SK-N-SH treated with all-trans-retinoic acid at 6 μM for 48 hours (cell line): ENCODE data around the gene CNTNAP2.

Source experiments
- ARNTL ChIP-seq: fragments of 450-650 bp; formaldehyde crosslinking; IDR thresholded peaks from 2 replicates; pipeline ENCODE4 v1.5.0; 2020; ENCODE audit warnings: low read depth, mild to moderate bottlenecking, moderate library complexity, borderline replicate concordance
- GLIS3 ChIP-seq: fragments of 250-450 bp; sonication (Bioruptor Pico); IDR thresholded peaks from 2 replicates; pipeline ENCODE4 v1.5.0; 2020; ENCODE audit warnings: mild to moderate bottlenecking, moderate library complexity
- ISL1 ChIP-seq: fragments of 250-450 bp; sonication (Bioruptor Pico); IDR thresholded peaks from 2 replicates; pipeline ENCODE4 v2.1.2; 2022; ENCODE audit warnings: mild to moderate bottlenecking, moderate library complexity
- OSR1 ChIP-seq: fragments of 250-450 bp; sonication (Bioruptor Pico); IDR thresholded peaks from 2 replicates; pipeline ENCODE4 v1.8.0; 2022; ENCODE audit warnings: moderate library complexity, mild to moderate bottlenecking, inconsistent platforms
- RARB ChIP-seq: fragments of 250-450 bp; sonication (Bioruptor Pico); IDR thresholded peaks from 2 replicates; pipeline ENCODE4 v1.8.0; 2021; ENCODE audit warnings: mild to moderate bottlenecking, moderate library complexity
- SNAI2 ChIP-seq: fragments of 250-450 bp; sonication (Bioruptor Pico); IDR thresholded peaks from 2 replicates; pipeline ENCODE4 v1.5.0; 2020; ENCODE audit warnings: mild to moderate bottlenecking, moderate library complexity
- ZFP3 ChIP-seq: fragments of 250-450 bp; sonication (Bioruptor Pico); IDR thresholded peaks from 2 replicates; pipeline ENCODE4 v1.5.0; 2020; ENCODE audit warnings: mild to moderate bottlenecking, moderate library complexity
- ZFP30 ChIP-seq: fragments of 450-650 bp; formaldehyde crosslinking; IDR thresholded peaks from 2 replicates; pipeline ENCODE4 v1.5.0; 2022; ENCODE audit warnings: mild to moderate bottlenecking, moderate library complexity
- ZNF565 ChIP-seq: fragments of 450-650 bp; formaldehyde crosslinking; conservative IDR thresholded peaks from 2 replicates; pipeline ENCODE4 v1.5.0; 2020; ENCODE audit warnings: low read depth, mild to moderate bottlenecking, moderate library complexity
- ZNF8 ChIP-seq: fragments of 450-650 bp; formaldehyde crosslinking; IDR thresholded peaks from 2 replicates; pipeline ENCODE4 v1.5.0; 2020; ENCODE audit warnings: mild to moderate bottlenecking, moderate library complexity
- TF ChIP-seq, protein P1 (sequence below): fragments of 250-450 bp; sonication (Bioruptor Pico); IDR thresholded peaks from 2 replicates; pipeline ENCODE4 v1.5.0; 2020; ENCODE audit warnings: mild to moderate bottlenecking, moderate library complexity
- TF ChIP-seq, protein P2 (sequence below): fragments of 250-450 bp; sonication (Bioruptor Pico); IDR thresholded peaks from 2 replicates; pipeline ENCODE4 v1.5.1; 2021; ENCODE audit warnings: mild to moderate bottlenecking, moderate library complexity
- TF ChIP-seq, protein P3 (sequence below): fragments of 250-450 bp; sonication (Bioruptor Pico); IDR thresholded peaks from 2 replicates; pipeline ENCODE4 v1.8.0; 2020; ENCODE audit warnings: mild to moderate bottlenecking, moderate library complexity, borderline replicate concordance

DNA sequence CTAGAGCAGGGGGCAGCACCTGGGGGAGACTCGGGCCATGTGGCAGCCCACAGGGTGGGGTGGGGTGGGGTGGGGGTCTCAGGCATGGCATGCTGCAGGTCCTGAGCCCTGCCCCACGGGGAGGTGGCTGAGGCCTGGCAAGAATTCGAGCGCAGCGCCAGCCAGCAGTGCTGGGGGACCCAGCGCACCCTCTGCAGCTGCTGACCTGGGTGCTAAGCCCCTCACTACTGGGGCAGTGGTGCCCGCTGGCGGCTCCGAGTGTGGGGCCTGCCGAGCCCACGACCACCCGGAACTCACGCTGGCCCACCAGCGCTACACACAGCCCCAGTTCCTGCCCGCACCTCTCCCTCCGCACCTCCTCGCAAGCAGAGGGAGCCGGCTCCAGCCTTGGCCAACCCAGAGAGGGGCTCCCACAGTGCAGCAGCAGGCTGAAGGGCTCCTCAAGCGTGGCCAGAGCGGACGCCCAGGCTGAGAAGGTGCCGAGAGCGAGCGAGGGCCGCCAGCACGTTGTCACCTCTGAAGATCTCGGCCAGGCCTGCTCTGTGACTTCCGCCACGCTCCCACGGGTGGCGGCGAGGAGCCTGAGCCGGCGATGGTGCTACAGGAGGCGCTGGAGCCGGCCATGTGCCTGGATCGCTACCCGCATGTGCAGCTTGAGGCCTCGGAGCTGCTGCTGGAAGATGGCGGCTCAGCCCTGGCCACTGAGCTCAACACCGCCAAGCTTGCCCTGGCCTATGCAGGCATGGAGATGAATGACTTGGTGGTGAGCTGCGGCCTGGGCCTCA, 2328.9 kb downstream of the CNTNAP2 start:
- TF ChIP-seq, protein P1, sequence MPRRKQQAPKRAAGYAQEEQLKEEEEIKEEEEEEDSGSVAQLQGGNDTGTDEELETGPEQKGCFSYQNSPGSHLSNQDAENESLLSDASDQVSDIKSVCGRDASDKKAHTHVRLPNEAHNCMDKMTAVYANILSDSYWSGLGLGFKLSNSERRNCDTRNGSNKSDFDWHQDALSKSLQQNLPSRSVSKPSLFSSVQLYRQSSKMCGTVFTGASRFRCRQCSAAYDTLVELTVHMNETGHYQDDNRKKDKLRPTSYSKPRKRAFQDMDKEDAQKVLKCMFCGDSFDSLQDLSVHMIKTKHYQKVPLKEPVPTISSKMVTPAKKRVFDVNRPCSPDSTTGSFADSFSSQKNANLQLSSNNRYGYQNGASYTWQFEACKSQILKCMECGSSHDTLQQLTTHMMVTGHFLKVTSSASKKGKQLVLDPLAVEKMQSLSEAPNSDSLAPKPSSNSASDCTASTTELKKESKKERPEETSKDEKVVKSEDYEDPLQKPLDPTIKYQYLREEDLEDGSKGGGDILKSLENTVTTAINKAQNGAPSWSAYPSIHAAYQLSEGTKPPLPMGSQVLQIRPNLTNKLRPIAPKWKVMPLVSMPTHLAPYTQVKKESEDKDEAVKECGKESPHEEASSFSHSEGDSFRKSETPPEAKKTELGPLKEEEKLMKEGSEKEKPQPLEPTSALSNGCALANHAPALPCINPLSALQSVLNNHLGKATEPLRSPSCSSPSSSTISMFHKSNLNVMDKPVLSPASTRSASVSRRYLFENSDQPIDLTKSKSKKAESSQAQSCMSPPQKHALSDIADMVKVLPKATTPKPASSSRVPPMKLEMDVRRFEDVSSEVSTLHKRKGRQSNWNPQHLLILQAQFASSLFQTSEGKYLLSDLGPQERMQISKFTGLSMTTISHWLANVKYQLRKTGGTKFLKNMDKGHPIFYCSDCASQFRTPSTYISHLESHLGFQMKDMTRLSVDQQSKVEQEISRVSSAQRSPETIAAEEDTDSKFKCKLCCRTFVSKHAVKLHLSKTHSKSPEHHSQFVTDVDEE = no peak
- TF ChIP-seq SNAI2 (CRISPR knock-in tag) (no peak), OSR1 (CRISPR knock-in tag) (no peak), ZFP3 (no peak), ZNF8 (CRISPR knock-in tag) (no peak), ISL1 (CRISPR knock-in tag) (no peak), RARB (CRISPR knock-in tag) (no peak), GLIS3 (CRISPR knock-in tag) (no peak), ARNTL (CRISPR knock-in tag) (no peak), ZFP30 (no peak), ZNF565 (no peak)
- TF ChIP-seq, protein P2, sequence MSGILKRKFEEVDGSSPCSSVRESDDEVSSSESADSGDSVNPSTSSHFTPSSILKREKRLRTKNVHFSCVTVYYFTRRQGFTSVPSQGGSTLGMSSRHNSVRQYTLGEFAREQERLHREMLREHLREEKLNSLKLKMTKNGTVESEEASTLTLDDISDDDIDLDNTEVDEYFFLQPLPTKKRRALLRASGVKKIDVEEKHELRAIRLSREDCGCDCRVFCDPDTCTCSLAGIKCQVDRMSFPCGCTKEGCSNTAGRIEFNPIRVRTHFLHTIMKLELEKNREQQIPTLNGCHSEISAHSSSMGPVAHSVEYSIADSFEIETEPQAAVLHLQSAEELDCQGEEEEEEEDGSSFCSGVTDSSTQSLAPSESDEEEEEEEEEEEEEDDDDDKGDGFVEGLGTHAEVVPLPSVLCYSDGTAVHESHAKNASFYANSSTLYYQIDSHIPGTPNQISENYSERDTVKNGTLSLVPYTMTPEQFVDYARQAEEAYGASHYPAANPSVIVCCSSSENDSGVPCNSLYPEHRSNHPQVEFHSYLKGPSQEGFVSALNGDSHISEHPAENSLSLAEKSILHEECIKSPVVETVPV (CRISPR knock-in tag) = no peak
- TF ChIP-seq, protein P3, sequence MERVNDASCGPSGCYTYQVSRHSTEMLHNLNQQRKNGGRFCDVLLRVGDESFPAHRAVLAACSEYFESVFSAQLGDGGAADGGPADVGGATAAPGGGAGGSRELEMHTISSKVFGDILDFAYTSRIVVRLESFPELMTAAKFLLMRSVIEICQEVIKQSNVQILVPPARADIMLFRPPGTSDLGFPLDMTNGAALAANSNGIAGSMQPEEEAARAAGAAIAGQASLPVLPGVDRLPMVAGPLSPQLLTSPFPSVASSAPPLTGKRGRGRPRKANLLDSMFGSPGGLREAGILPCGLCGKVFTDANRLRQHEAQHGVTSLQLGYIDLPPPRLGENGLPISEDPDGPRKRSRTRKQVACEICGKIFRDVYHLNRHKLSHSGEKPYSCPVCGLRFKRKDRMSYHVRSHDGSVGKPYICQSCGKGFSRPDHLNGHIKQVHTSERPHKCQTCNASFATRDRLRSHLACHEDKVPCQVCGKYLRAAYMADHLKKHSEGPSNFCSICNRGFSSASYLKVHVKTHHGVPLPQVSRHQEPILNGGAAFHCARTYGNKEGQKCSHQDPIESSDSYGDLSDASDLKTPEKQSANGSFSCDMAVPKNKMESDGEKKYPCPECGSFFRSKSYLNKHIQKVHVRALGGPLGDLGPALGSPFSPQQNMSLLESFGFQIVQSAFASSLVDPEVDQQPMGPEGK (CRISPR knock-in tag) = no peak
